Choroid plexus epithelial cell (primary cell): ENCODE results near the gene ARID3B.
"Not testable (repeated sequence)": the region's sequence is repeated elsewhere in the genome, so short reads cannot be mapped to it uniquely, and the experiment has no call there.

Experiments used
- DNase-seq: peaks from one replicate; pipeline ENCODE4 v3.0.0-alpha.2; 2010; ENCODE audit warnings: low read depth
- H3K4me3 ChIP-seq: 2 replicates; pipeline ENCODE4 v1.5.1; 2011; ENCODE audit warnings: low read depth, mild to moderate bottlenecking, control low read depth, low read length, moderate library complexity
- CTCF ChIP-seq: conservative IDR thresholded peaks from 2 replicates; pipeline ENCODE4 v1.5.1; 2011; ENCODE audit warnings: low read depth, mild to moderate bottlenecking, control low read depth, inconsistent platforms, low read length, moderate library complexity

ARID3B gene

GRCh38 chr15:74595271-74595670, 54.3 kb downstream of the ARID3B start:
- H3K4me3 ChIP-seq: no peak overlapping the region
- no peak for TF ChIP-seq CTCF
- DNase-seq: no peak

- H3K4me3 ChIP-seq, DNase-seq: not testable (repeated sequence)
Observed at GRCh38 chr15:74596736-74597135, 55.7 kb downstream of the ARID3B start.

GRCh38 chr15:74597146-74597705, 56.2 kb downstream of the ARID3B start:
- not testable (repeated sequence) for DNase-seq

GRCh38 chr15:74598126-74598842, 57.3 kb downstream of the ARID3B start:
- H3K4me3 ChIP-seq: peak overlapping the region; percentile 79
- TF ChIP-seq CTCF: no peak
- DNase-seq: peak; percentile 91

More at GRCh38 chr15:74597146-74597705, 56.2 kb downstream of the ARID3B start:
- H3K4me3 ChIP-seq: not testable (repeated sequence)

GRCh38 chr15:74599156-74599555, 58.1 kb downstream of the ARID3B start:
- no peak for TF ChIP-seq CTCF
- no peak for DNase-seq
- peak overlapping the region; percentile 79 for H3K4me3 ChIP-seq

GRCh38 chr15:74603026-74603788, 62.2 kb downstream of the ARID3B start:
- TF ChIP-seq CTCF: no peak
- no peak for DNase-seq
- no peak overlapping the region for H3K4me3 ChIP-seq

- no peak overlapping the region for H3K4me3 ChIP-seq
- no peak for TF ChIP-seq CTCF
- no peak for DNase-seq
Observed at GRCh38 chr15:74603789-74604705, 63.0 kb downstream of the ARID3B start.
